Measurements from ENCODE around the gene PPP1R12B.
A peak's percentile ranks its signal among the peaks of the same experiment; 100 is the strongest.

DNA sequence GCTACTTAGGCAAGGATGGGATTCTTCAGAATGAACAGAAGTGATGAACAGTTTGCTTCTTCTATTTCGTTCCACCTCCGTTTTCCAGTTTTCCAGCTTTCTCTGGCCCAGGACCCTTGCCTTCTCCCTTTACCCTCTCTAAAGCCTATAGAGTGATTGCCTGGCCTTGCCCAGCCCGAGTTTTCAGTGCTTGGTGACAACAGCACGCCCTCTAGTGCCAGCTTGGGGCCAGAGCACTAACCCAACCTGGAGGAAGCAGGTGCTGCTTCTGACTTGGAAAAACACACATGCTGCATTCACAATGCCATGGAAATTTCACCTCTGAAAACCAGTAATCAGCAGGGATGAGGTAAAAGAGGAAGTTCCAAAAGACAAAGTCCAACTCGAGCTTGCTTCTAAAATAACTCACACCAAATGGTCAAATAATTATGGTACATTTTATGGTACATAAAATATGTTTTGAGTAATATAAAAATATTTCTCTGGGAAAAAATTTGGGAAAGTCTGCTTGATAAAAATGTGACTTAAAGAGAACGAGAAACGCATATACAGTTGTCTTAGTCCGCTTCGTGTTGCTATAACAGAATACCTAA, 32.8 kb upstream of the PPP1R12B start:
- TF ChIP-seq, protein P1, sequence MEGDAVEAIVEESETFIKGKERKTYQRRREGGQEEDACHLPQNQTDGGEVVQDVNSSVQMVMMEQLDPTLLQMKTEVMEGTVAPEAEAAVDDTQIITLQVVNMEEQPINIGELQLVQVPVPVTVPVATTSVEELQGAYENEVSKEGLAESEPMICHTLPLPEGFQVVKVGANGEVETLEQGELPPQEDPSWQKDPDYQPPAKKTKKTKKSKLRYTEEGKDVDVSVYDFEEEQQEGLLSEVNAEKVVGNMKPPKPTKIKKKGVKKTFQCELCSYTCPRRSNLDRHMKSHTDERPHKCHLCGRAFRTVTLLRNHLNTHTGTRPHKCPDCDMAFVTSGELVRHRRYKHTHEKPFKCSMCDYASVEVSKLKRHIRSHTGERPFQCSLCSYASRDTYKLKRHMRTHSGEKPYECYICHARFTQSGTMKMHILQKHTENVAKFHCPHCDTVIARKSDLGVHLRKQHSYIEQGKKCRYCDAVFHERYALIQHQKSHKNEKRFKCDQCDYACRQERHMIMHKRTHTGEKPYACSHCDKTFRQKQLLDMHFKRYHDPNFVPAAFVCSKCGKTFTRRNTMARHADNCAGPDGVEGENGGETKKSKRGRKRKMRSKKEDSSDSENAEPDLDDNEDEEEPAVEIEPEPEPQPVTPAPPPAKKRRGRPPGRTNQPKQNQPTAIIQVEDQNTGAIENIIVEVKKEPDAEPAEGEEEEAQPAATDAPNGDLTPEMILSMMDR (conservative IDR thresholded peaks at IDR 0.05): peak; percentile 95
- no peak for TF ChIP-seq EZH2 (IDR thresholded peaks at IDR 0.05; ENCODE audit: low read depth)
